Gastrocnemius medialis (tissue), 4 donors: ENCODE measurements around the gene PMEPA1. TPM values are rescaled to one million over a fixed set of nuclear protein-coding genes. Genes with fewer than 3 reads are reported as not detected.
A peak's percentile ranks its signal among the peaks of the same experiment; 100 is the strongest.

Experiments used
- ATAC-seq, 2 donors: fragments of 150-250 bp; one replicate each; pipeline ENCODE4 v1.9.1; 2016
- DNase-seq, 2 donors: peaks; one replicate each; pipeline ENCODE4 v3.0.0-alpha.2; 2019
- H3K27ac ChIP-seq, 4 donors: fragments of 200-600 bp; sonication (generic); 1 replicate in 1 of 4; 2 replicates in 3 of 4; pipeline ENCODE4 v1.5.1; 2016 to 2018; ENCODE audit warnings: mild to moderate bottlenecking in 2 of 4, moderate library complexity in 1 of 4
- H3K27me3 ChIP-seq, 3 donors: fragments of 200-600 bp; sonication (generic) in 2 of 3; 1 replicate in 1 of 3; 2 replicates in 2 of 3; pipeline versions ENCODE4 v1.5.1 to v1.6.0; 2016 to 2019; ENCODE audit warnings: mild to moderate bottlenecking in 1 of 3, moderate library complexity in 1 of 3
- H3K36me3 ChIP-seq, 2 donors: fragments of 200-600 bp; sonication (generic) in 1 of 2; one replicate each; pipeline ENCODE4 v1.5.1; 2017 to 2018
- H3K4me1 ChIP-seq, 2 donors: fragments of 200-600 bp; sonication (generic) in 1 of 2; one replicate each; pipeline ENCODE4 v1.5.1; 2016 to 2017; ENCODE audit warnings: mild to moderate bottlenecking in 2 of 2
- H3K4me3 ChIP-seq, 4 donors: fragments of 200-600 bp; sonication (generic) in 3 of 4; 1 replicate in 1 of 4; 2 replicates in 3 of 4; pipeline ENCODE4 v1.5.1; 2016 to 2019; ENCODE audit warnings: mild to moderate bottlenecking in 2 of 4
- H3K9me3 ChIP-seq, 3 donors: fragments of 200-600 bp; sonication (generic) in 2 of 3; 1 replicate in 1 of 3; 2 replicates in 2 of 3; pipeline ENCODE4 v1.5.1; 2016 to 2019
- POLR2A ChIP-seq, 2 donors: fragments of 450-650 bp; IDR thresholded peaks; one replicate each; pipeline ENCODE4 v1.6.1; 2017; ENCODE audit warnings: antibody characterized with exemption in 2 of 2, mild to moderate bottlenecking in 2 of 2, moderate library complexity in 2 of 2
- in situ Hi-C, 4 donors: fragments of 200-750 bp; cut with MboI; loops; one replicate each; pipeline versions ENCODE4 v1.15.0 to v1.8.0; 2017; ENCODE audit warnings: low sequenced_read_pairs in 4 of 4
- intact Hi-C: fragments of 100-400 bp; cut with DNase I; formaldehyde crosslinking; loops from one replicate; pipeline ENCODE4 v1.15.1; 2023; ENCODE audit warnings: low total_unique reads
- total RNA-seq, 4 donors: library from RNA; depleted of rRNA; stranded (reverse); fragments of >200 nt; gene quantifications; one replicate each; pipeline versions ENCODE4 v1.1.0 to v1.2.3, GENCODE V29; 2016
- TF ChIP-seq, protein P1 (sequence below), 5 experiments: fragments of 450-650 bp in 3 of 5; fragments of 200-600 bp in 2 of 5; sonication (generic) in 2 of 5; IDR thresholded peaks in 4 of 5; conservative IDR thresholded peaks in 1 of 5; 1 replicate in 4 of 5; 2 replicates in 1 of 5; pipeline ENCODE4 v1.5.1; 2016 to 2019; ENCODE audit warnings: antibody characterized with exemption in 5 of 5, mild to moderate bottlenecking in 3 of 5, moderate library complexity in 3 of 5

The PMEPA1 gene
- total RNA-seq, 4 donors from 2014 or later, result 1.5 to 8.1 (median 5.8) TPM

DNA sequence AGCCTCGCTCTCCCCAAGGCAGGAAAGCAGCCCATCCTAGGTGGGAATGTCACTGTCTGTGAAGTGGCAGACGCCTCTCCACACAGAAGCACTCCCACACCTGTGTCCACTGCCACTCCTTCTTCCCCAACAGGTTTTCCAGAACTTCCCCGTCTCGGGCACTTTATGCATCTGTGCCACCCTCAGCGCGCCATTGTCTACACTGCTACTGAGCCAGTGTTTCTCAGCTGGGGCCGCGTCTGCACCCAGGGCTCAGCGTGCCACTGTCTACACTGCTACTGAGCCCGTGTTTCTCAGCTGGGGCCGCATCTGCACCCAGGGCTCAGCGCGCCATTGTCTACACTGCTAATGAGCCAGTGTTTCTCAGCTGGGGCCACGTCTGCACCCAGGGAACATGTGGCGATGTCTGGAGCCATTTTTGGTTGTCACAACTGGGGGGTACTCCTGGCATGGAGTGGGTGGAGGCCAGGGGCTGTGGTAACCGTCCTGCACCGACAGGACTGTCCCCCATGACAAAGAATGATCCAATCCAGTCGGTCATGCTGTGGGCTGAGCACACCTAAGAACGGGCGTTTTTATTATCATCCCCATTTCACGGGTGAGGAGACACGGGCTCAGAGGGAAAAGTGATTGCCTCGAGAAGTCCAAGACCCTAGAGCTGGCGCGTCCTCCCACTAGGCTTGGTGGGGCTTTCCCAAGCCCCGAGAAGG is 47.9 kb downstream of the PMEPA1 start:
- Histone ChIP-seq H3K27me3 (no peaks in the 10 kb centered on the region), H3K36me3 (no peaks in the 10 kb centered on the region), H3K9me3 (no peaks in the 10 kb centered on the region), H3K4me3 (no peak overlapping the region), H3K4me1 (peaks cover 3 to 8% of the 10 kb centered on the region in 2 donors), H3K27ac (no peak overlapping the region)
- no peak for TF ChIP-seq POLR2A (IDR thresholded peaks at IDR 0.05)
- TF ChIP-seq, protein P1, sequence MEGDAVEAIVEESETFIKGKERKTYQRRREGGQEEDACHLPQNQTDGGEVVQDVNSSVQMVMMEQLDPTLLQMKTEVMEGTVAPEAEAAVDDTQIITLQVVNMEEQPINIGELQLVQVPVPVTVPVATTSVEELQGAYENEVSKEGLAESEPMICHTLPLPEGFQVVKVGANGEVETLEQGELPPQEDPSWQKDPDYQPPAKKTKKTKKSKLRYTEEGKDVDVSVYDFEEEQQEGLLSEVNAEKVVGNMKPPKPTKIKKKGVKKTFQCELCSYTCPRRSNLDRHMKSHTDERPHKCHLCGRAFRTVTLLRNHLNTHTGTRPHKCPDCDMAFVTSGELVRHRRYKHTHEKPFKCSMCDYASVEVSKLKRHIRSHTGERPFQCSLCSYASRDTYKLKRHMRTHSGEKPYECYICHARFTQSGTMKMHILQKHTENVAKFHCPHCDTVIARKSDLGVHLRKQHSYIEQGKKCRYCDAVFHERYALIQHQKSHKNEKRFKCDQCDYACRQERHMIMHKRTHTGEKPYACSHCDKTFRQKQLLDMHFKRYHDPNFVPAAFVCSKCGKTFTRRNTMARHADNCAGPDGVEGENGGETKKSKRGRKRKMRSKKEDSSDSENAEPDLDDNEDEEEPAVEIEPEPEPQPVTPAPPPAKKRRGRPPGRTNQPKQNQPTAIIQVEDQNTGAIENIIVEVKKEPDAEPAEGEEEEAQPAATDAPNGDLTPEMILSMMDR (IDR thresholded peaks at IDR 0.05 in 4 of 5, conservative IDR thresholded peaks at IDR 0.05 in 1 of 5), result no peak
- intact Hi-C loops, result no loop called here
- in situ Hi-C loops, result no loop called here
- DNase-seq (peak in 1 of 2 donors; percentile 1), ATAC-seq (no peak)

GRCh38 chr20:57660922-57661745 is 48.7 kb downstream of the PMEPA1 start:
- DNase-seq (peak; percentile 1 to 11), ATAC-seq (no peak)
- Histone ChIP-seq H3K27ac (no peak overlapping the region), H3K9me3 (no peaks in the 10 kb centered on the region), H3K36me3 (no peaks in the 10 kb centered on the region), H3K4me3 (peak overlapping the region in 1 of 4 donors; percentile 15), H3K27me3 (no peaks in the 10 kb centered on the region), H3K4me1 (peaks cover 3 to 8% of the 10 kb centered on the region in 2 donors)
- TF ChIP-seq, protein P1 (IDR thresholded peaks at IDR 0.05 in 4 of 5, conservative IDR thresholded peaks at IDR 0.05 in 1 of 5), result no peak
- no peak for TF ChIP-seq POLR2A (IDR thresholded peaks at IDR 0.05)
- intact Hi-C loops, result no loop called here
- in situ Hi-C loops, result no loop called here

GRCh38 chr20:57660181-57660921 is 49.5 kb downstream of the PMEPA1 start:
- in situ Hi-C loops (no loop called here), intact Hi-C loops (no loop called here)
- peaks cover 3 to 8% of the 10 kb centered on the region in 2 donors for H3K4me1 ChIP-seq
- no peaks in the 10 kb centered on the region for H3K36me3 ChIP-seq
- no peak overlapping the region for H3K27ac ChIP-seq
- H3K27me3 ChIP-seq, result no peaks in the 10 kb centered on the region
- no peak for ATAC-seq
- no peaks in the 10 kb centered on the region for H3K9me3 ChIP-seq
- DNase-seq, result peak in 1 of 2 donors; percentile 0
- TF ChIP-seq, protein P1 (IDR thresholded peaks at IDR 0.05 in 4 of 5, conservative IDR thresholded peaks at IDR 0.05 in 1 of 5), result no peak
- TF ChIP-seq POLR2A (IDR thresholded peaks at IDR 0.05), result no peak
- no peak overlapping the region for H3K4me3 ChIP-seq

DNA sequence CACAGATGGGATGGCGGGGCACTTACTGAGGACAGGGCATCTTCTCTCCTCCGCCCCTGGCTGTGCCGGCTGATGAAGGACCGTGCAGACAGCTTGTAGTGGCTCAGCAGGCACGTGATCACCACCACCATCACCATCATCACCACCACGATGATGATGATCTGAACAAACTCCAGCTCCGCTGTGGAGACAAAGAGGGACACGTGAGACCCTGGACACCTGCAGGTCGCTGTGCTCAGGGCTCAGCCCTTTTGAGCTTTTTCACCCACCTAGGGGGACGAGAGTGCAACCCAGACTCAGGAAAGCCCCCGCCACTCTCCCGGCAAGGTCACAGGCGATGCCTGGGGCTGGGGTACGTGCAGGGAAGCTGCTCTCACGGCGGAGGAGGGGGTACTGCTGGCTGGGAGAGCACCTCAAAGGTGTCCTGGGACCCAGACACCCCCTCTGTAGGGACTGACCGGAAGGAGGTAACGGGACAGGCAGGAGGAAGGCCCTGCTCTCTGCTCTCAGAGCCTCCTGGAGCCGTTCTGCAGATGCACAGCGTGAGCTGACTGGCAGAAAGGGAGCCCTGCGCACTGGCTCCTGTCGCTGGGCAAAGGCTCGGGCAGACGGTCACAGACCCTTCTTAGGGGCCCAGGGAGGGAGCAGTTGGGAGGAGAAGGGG is 50.2 kb downstream of the PMEPA1 start:
- Histone ChIP-seq H3K36me3 (no peaks in the 10 kb centered on the region), H3K27ac (no peak overlapping the region), H3K9me3 (no peaks in the 10 kb centered on the region), H3K4me1 (peaks cover 3 to 8% of the 10 kb centered on the region in 2 donors), H3K4me3 (no peak overlapping the region), H3K27me3 (no peaks in the 10 kb centered on the region)
- DNase-seq (peak in 1 of 2 donors; percentile 4), ATAC-seq (no peak)
- no peak for TF ChIP-seq POLR2A (IDR thresholded peaks at IDR 0.05)
- TF ChIP-seq, protein P1 (IDR thresholded peaks at IDR 0.05 in 4 of 5, conservative IDR thresholded peaks at IDR 0.05 in 1 of 5), result no peak
- intact Hi-C loops (loop anchor here (5.0 to 10.0 kb wide), 2 partner anchors 88 to 545 kb away; no protein-coding TSS in a partner anchor), in situ Hi-C loops (loop anchor here in 3 of 4 donors (10.0 kb wide), 3 partner anchors 95 to 525 kb away; no protein-coding TSS in a partner anchor)
